GM18907 (cell line): ENCODE measurements around the gene OR8D2.
"Not testable (repeated sequence)": the region's sequence is repeated elsewhere in the genome, so short reads cannot be mapped to it uniquely, and the experiment has no call there.

ENCODE experiments used
- ATAC-seq: cut with Tn5 transposase; IDR thresholded peaks from one replicate; pipeline ENCODE4 v1.9.1; 2021; ENCODE audit warnings: mild to moderate bottlenecking, moderate library complexity; ENCODE audit not compliant: unreplicated experiment

The OR8D2 gene

DNA sequence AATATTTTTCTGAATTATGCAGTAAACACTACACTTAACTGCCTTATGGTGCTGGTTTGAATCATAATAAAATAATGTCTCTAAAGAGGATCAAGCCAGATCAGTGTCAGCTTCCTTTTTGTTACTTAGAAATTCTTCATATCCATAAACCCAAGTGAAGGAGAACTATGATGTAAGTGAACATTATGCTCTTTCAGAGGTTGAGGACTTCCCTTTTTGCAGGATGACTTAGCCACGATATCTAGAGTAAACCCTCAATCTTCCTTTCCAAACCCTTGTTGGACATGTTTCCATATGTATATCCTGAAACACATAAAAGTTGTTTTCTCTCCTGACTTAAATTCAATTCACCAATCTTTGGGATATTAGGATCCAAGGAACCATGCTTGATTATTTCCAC is 25.3 kb downstream of the OR8D2 start:
- ATAC-seq, result no peak

DNA sequence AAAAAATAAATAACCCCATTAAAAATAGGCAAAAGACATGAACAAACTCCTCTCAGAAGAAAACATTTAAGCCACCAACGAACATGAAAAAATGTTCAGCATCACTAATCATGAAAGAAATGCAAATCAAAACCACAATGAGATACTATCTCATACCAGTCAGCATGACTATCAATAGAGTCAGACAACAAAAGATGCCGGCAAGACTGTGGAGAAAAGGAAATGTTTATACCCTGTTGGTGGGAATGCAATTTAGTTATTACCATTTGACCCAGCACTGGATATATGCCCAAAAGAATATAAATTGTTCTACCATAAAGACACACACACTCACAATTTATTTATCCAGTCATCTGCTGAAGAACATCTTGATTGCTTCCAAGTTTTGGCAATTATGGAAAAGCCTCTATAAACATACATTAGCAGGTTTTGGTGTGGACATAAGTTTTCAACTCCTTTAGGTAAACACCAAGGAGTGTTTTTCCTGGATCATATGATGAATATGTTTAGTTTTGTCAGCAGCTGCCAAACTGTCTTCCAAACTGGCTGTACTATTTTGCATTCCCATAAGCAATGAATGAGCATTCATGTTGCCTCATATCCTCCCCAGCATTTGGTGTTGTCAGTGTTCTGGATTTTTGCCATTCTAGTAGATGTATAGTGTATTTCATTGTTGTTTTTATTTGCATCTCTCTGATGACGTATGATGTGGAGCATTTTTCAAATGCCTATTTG is 34.2 kb downstream of the OR8D2 start:
- no peak for ATAC-seq

DNA sequence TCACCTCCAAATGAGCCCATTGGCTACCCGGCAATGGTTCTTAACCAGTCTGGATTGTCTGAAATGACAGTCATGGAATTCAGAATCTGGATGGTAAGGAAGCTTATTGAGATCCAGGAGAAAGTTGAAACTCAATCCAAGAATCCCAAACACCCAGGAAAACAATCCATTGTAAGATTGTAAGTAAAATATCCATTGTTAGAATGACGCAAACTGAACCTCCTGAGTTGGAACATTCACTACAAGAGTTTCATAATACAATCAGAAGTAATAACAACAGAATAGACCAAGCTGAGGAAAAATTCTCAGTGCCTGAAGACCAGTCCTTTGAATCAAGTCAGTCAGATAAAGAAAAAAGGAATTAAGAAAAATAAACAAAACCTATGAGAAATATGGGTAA is 41.7 kb downstream of the OR8D2 start:
- ATAC-seq, result no peak

DNA sequence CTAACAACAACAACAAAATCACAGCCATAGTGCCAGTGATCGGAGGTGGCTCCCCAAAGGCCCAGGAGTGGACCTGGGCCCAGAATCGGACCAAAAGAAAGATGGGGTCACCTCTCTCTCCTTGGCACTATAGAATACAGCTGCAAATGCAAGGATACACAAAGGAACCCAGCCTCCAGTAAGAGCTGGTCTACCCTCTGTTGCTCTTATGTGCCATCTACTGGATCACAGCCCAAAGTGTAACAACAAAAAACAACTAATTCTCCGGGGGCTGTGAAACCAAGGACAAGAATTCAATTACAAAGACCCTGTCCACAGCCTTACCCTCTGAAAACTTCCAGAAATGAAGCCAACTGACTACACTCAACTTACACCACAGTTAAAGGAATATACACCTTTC is 42.2 kb downstream of the OR8D2 start:
- ATAC-seq, result no peak

DNA sequence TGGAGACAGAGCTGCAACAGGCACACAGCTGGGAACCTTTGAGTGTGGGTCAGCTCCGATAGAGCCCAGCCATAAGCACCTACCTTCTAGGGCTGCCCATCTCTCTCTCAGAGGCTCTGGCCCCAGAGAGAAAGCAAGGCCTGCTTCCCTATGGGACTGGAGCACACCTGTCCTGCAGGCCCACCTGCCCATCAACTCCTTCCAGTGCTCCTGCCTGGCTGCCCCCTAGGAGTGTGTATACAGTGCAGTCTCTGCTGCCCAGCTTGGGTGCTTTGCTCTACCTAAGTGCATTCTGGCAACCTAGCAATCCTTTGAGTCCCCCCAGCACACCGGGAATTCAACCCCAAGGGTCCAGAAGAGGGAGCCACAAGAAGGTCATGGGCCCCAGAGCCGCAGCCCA is 42.8 kb downstream of the OR8D2 start:
- ATAC-seq, result no peak

DNA sequence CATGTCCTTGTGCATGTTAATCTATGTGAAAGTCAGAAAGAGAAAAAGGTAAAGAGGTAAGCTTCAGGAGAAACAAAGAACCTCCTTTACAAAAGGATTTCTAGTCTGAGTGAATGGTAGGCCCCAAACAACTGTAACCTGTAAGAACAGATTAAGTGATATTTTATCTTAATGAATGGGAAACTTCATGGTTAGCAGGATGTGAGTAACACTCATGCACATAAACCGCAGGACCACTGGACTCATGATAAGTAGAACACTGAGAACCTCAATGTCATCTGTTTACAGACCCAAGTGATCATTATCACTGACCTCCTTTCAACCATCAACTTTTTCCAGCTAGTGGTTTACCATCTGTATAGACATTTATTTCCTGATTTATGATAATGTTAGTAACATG is 43.9 kb downstream of the OR8D2 start:
- no peak for ATAC-seq

DNA sequence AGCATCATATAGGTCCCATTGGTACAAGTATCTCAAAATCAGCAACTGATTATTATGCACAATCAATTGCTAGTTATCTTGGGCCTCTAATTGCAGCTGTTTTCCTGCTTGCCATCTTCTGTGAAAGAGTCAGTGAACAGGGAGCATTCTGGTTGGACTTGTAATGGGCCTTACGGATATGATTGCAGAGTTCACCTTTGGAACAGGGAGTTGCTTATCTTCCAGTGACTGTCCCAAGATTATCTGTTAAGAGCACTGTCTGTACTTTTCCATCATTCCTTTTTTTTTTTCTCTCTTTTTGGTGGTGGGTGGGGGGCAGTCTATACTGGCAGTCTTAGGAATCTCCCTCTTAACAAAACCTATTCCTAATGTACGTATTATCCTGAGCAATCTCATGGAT is 46.0 kb downstream of the OR8D2 start:
- ATAC-seq, result no peak

DNA sequence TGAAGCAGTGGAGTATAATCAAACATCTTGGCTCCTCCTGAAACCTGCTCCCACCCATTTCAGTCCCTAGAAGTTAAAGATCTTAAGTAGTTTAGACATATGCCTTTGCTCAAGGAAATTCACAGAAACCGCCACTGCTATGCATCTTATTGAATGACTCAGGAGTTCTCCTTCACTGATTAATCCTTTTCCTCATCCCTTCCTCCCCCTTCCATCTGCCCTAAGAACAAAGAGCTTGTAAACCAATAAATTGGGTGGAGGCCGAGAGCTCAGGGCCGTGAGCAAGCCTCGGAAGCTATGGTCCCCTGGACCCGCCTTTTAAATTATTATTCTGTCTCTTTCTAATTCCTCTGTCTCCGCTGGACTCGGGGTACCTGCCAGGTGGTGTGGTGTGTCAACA is 49.1 kb downstream of the OR8D2 start:
- not testable (repeated sequence) for ATAC-seq
